Smooth muscle cell of the brain vasculature (primary cell): ENCODE data around the gene DEFB125.
"Not testable (repeated sequence)": the region's sequence is repeated elsewhere in the genome, so short reads cannot be mapped to it uniquely, and the experiment has no call there.

ENCODE experiments used
- DNase-seq: peaks from one replicate; pipeline ENCODE4 v3.0.0-alpha.2; 2012; ENCODE audit warnings: low read depth, low spot score

DEFB125 gene, protein sequence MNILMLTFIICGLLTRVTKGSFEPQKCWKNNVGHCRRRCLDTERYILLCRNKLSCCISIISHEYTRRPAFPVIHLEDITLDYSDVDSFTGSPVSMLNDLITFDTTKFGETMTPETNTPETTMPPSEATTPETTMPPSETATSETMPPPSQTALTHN

GRCh38 chr20:87401-87800 lies at the start of gene DEFB125:
Gene DEFB125 (plus strand): TSS chr20:87672. CDS start chr20:87710, 38 bp downstream.
- no peak for DNase-seq

DNA sequence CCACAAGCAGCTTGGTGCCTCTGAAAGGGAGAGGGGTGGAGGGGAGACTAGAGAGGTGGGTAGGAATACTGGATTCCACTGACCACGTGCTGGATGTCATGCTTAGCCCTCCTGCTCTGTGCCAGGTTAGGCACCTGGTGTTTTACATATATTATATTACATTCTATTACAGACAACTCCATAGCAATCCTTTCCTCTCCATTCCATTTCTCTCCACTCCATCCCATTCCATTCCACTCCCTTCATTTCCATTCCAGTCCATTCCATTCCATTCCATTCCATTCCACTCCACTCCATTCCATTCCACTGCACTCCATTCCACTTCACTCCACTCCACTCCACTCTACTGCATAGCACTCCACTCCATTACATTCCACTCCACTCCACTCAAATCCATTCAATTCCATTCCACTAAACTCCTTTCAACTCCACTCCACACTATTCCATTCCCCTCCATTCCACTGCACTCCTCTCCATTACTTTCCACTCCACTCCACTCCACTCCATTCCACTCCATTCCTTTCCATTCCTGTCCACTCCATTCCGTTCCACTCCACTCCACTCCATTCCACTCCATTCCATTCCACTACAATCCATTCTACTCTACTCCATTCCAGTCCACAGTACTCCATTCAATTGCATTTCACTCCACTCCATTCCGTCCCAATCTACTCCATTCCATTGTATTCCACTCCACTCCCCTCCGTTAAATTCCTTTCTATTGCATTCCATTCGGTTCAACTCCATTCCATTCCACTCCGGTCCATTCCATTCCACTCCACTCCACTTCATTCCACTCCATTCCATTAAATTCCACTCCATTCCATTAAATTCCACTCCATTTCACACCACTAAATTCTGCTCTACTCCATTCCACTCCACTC lies 27.2 kb upstream of the DEFB125 start:
- no peak for DNase-seq

- no peak for DNase-seq
Observed at GRCh38 chr20:61230-61629, 26.2 kb upstream of the DEFB125 start.

- no peak for DNase-seq
Observed at GRCh38 chr20:61757-62156, 25.7 kb upstream of the DEFB125 start.

DNA sequence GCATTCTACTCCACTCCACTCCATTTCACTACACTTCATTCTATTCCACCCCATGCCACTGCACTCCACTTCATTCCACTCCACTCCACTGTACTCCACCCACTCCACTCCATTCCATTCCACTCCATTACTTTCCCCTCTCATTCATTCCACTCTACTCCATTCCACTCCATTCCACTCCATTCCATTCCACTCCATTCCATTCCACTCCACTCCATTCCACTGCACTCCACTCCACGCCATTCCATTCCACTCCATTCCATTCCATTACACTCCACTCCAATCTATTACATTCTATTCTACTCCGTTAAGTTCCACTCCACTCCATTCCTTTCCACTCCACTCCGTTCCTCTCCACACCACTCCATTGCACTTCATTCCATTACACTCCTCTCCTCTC lies 25.0 kb upstream of the DEFB125 start:
- no peak for DNase-seq

DNA sequence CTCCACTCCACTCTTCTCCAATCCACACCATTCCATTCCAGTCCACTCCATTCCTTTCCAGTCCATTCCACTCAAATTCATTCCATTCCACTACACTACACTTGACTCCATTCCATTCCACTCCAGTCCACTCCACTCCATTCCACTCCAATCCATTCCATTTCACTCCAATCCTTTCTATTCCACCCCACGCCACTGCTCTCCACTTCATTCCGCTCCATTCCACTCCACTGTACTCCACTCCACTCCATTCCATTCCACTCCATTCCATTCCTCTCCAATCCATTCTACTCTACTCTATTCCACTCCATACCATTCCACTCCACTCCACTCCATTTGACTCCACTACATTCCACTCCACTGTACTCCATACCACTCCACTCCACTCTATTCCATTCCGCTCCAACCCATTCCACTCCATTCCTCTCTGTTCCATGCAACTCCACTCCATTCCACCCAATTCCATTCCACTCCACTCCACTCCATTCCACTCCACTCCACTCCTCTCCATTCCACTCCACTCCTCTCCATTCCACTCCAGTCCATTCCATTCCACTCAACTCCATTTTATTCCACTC lies 23.4 kb upstream of the DEFB125 start:
- no peak for DNase-seq

DNA sequence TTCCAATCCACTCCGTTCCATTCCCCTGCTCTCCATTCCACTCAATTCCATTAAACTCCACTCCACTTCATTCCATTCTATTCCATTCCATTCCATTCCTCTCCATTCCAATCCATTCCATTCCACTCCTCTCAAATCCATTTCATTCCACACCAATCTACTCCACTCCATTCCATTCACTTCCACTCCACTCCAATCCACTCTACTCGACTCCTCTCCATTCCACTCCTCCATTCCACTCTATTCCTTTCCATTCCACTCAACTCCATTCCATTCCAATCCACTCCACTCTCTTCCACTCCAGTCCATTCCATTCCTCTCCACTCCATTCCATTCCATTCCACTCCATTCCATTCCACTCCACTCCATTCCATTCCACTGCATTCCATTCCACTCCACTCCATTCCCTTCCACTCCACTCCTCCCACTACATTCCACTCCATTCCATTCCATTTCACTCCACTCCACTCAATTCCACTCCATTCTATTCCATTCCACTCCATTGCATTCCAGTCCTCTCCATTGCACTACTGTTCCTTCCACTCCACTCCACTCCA lies 22.6 kb upstream of the DEFB125 start:
- DNase-seq: no peak

DNA sequence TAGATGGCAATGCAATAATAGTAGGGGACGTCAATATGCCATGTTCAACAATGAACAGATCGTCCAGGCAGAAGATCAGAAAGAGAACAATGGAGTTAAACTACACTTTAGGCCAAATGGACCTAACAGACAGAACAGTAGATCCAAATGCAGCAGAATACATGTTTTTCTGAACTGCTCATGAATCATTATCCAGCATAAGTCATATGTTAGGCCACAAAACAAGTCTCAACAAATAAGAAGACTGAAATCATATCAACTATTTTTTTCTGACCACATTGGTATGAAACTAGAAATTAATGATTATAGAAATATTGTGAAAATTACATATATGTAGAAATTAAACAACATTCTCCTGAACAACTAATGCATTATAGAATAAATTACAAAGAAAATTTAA lies 10.2 kb upstream of the DEFB125 start:
- DNase-seq: no peak

- no peak for DNase-seq
Observed at GRCh38 chr20:78338-78737, 9.1 kb upstream of the DEFB125 start.

- DNase-seq: no peak
Observed at GRCh38 chr20:79565-79964, 7.9 kb upstream of the DEFB125 start.

GRCh38 chr20:90651-91050 lies 3.2 kb downstream of the DEFB125 start:
- no peak for DNase-seq

- no peak for DNase-seq
Observed at GRCh38 chr20:93641-94040, 6.2 kb downstream of the DEFB125 start.

DNA sequence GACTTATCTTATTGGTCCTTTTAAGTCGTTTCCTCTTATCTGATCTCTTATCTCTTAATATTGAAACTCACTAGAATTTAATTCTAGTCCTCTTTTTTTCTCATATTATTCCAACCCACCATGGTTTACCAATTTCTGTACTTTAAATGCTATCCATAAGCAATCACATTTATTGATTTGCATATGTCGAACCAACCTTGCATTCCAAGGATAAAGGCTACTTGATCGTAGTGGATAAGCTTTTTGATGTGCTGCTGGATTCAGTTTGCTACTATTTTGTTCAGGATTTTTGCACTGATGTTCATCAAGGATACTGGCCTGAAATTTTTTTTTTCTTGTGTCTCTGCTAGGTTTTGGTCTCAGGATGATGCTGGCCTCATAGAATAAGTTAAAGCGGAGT lies 7.7 kb downstream of the DEFB125 start:
- DNase-seq: no peak

- not testable (repeated sequence) for DNase-seq
Observed at GRCh38 chr20:97691-98090, 10.2 kb downstream of the DEFB125 start.

DNA sequence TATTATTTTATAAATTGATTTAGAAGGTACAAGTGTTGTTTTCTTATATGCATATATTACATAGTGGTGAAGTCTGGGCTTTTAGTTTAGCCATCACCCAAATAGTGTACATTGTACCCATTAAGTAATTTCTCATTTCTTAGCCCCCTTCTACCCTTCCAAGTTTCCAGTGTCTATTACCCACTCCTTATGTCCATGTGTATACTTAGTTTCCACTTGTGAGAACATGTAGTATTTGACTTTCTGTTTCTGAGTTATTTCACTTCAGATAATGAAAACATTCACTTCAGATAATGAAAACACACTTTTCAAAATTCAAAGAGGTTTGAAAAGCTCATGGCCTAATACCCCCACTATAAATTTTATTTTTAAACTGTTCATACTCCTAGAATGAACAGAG lies 14.5 kb downstream of the DEFB125 start:
- no peak for DNase-seq

DNA sequence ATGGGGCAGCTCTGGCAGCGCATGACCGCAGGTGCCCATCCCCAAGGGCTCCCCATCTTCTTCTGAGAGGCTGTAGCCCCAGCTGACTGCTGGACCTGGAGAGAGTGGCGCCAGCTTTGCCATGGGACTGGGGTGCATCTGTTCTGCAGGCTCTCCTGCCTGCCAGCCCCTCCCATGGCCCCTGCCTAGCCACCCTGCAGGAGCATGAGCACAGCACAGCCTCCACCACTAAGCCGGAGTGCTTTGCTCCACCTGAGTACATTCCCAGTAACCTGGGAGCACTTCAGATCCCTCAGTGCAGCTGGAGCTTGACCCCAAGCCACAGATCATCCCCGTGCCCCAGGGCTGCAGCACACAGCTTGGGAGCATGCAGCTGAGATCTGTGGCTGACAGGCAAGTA lies 16.0 kb downstream of the DEFB125 start:
- no peak for DNase-seq

DNA sequence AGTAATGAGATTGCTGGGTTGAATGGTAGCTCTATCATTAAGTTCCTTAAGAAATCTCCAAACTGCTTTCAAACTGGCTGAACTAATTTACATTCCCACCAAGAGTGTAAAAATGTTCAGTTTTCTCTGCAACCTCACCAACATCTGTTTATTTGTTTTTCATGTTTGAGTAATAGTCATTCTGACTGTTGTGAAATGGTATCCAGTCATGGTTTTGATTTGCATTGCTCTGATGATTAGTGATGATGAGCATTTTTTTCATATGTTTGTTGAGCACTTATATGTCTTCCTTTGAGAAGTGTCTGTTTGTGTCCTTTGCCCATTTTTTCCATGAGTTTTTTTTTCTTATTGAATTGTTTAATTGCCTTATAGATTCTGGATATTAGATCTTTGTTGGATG lies 24.9 kb downstream of the DEFB125 start:
- no peak for DNase-seq

DNA sequence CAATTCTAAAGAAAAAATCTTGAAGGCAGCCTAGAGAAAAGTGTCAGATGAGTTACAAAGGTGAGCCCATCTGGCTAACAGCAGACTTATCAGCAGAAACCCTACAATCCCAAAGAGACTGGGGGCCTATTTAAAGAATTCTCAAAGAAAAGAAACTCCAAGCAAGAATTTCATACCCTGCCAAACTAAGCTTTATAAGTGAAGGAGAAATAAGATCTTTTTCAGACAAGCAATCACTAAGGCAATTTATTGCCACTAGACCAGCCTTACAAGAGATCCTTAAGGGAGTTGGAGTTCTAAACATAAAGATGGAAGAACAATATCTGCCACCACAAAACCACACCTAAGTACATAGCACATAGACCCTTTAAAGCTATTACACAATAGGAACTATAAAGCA lies 30.0 kb downstream of the DEFB125 start:
- DNase-seq: no peak

- DNase-seq: not testable (repeated sequence)
Observed at GRCh38 chr20:129786-130323, 42.4 kb downstream of the DEFB125 start.

- no peak for DNase-seq
Observed at GRCh38 chr20:137668-138490, 50.4 kb downstream of the DEFB125 start.

DNA sequence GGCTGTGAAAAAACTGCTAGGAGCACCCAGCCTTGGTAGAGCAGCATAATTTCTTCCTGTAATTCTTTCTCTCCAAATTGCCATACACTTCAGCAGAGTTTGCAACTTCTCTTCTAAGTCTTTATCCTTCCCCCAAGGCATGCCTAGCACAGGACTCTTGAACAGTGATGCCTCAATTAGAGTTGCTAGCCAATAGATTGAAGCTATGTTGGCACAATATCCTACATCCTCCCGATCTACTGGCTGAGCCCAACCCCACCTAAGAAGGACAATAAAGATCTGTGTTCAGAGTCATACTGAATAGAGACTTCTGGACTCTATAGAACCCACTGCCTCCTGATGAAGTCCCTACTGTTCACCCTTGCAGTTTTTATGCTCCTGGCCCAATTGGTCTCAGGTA lies 54.8 kb downstream of the DEFB125 start, which contains the start of gene DEFB126:
Gene DEFB126, plus strand, starts transcription at position 301 of the 400 bp plus-strand sequence. Its CDS starts 39 bp downstream, at position 340.
- no peak for DNase-seq
